DOHH2 (cell line): ENCODE measurements around the gene GALNT18.

Source experiments
- EZH2phosphoT487 ChIP-seq: fragments of 200-600 bp; sonication (generic); IDR thresholded peaks from 2 replicates; pipeline ENCODE4 v1.6.1; 2017; ENCODE audit warnings: borderline replicate concordance, mild to moderate bottlenecking, antibody characterized with exemption, low read length, moderate library complexity, mixed read lengths
- TF ChIP-seq, protein P1 (sequence below): fragments of 200-600 bp; sonication (generic); IDR thresholded peaks from one replicate; pipeline ENCODE4 v1.5.1; 2014; ENCODE audit warnings: antibody characterized with exemption, mild to moderate bottlenecking, low read depth, low read length; ENCODE audit not compliant: poor library complexity, severe bottlenecking

DNA sequence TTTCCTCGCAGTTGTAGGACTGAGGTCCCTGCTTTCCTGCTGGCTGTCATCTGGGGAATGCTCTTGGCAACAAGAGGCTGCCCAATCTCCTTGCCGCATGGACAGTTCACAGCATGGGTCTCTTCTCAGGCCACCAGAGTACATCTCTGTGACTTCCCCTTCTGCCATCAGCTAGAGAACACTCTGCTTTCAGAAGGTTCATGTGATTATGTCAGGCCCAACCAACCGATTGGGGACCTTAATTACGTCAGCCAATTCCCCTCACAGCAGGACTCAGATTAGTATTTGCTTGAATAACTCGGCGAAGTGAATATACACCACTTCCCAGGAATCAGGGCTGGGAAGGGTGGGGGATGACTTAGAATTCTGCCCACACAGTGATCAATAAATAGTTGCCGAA lies 206.8 kb downstream of the GALNT18 start:
- TF ChIP-seq, protein P1, sequence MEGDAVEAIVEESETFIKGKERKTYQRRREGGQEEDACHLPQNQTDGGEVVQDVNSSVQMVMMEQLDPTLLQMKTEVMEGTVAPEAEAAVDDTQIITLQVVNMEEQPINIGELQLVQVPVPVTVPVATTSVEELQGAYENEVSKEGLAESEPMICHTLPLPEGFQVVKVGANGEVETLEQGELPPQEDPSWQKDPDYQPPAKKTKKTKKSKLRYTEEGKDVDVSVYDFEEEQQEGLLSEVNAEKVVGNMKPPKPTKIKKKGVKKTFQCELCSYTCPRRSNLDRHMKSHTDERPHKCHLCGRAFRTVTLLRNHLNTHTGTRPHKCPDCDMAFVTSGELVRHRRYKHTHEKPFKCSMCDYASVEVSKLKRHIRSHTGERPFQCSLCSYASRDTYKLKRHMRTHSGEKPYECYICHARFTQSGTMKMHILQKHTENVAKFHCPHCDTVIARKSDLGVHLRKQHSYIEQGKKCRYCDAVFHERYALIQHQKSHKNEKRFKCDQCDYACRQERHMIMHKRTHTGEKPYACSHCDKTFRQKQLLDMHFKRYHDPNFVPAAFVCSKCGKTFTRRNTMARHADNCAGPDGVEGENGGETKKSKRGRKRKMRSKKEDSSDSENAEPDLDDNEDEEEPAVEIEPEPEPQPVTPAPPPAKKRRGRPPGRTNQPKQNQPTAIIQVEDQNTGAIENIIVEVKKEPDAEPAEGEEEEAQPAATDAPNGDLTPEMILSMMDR, result no peak
- TF ChIP-seq EZH2phosphoT487, result no peak
